Left cardiac atrium (tissue), 4 donors: ENCODE data around the gene TRAK1. TPM values are rescaled to one million over a fixed set of nuclear protein-coding genes. Genes with fewer than 3 reads are reported as not detected.
A peak's percentile ranks its signal among the peaks of the same experiment; 100 is the strongest.
"Not testable (repeated sequence)": the region's sequence is repeated elsewhere in the genome, so short reads cannot be mapped to it uniquely, and the experiment has no call there.

Source experiments
- ATAC-seq, 2 donors: fragments of 200-7000 bp; cut with Tn5 transposase; one replicate each; pipeline ENCODE4 v1.9.1; 2020; ENCODE audit warnings: mild to moderate bottlenecking in 2 of 2, moderate library complexity in 2 of 2
- DNase-seq: peaks from one replicate; pipeline ENCODE4 v3.0.0-alpha.2; 2020
- intact Hi-C, 2 donors: fragments of 100-400 bp; cut with DNase I; formaldehyde crosslinking; loops; one replicate each; pipeline versions ENCODE4 v1.14.1 to v1.15.1; 2022 to 2023
- total RNA-seq, 2 donors: library from RNA; stranded (reverse); fragmentation: NEBNext Ultra II Directional; extraction: Animal tissue kit (Norgen Biotek cat#: 25700); gene quantifications; one replicate each; pipeline ENCODE4 v1.2.1, GENCODE V29; 2021
- donor health status: DM: no; HTN: yes; CAD: no.
- donor health status: DM: no; HTN: yes; CAD: no; lungs with severe emphysema.
- donor health status: DM: yes; HTN: yes; CAD: no.
- donor health status: Dilated cardiomyopathy.

Gene TRAK1
- total RNA-seq, 2 donors from 2014 or later = 197 to 211 TPM

DNA sequence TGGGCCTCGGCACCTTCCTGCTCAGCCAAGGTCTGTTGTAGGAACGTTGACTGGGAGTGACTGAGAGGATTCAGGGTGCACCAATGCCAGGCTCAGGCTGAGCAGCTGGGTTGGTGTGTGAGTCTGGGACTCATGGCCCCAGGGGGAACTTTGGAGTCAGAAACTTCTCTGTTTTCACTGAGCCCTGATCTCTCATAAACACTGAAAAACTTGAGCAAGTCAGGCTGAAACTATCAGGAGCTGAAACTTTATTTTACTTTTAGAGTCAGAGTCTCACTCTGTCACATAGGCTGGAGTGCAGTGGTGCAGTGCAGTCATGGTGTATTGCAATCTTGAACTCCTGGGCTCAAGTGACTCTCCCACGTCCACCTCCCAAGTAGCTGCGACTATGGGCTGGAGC is 3.0 kb downstream of the TRAK1 start:
- ATAC-seq (no peak), DNase-seq (no peak)
- intact Hi-C loops = loop anchor here in 1 of 2 donors (10.0 kb wide), 1 partner anchor 199 kb away; no protein-coding TSS in a partner anchor

DNA sequence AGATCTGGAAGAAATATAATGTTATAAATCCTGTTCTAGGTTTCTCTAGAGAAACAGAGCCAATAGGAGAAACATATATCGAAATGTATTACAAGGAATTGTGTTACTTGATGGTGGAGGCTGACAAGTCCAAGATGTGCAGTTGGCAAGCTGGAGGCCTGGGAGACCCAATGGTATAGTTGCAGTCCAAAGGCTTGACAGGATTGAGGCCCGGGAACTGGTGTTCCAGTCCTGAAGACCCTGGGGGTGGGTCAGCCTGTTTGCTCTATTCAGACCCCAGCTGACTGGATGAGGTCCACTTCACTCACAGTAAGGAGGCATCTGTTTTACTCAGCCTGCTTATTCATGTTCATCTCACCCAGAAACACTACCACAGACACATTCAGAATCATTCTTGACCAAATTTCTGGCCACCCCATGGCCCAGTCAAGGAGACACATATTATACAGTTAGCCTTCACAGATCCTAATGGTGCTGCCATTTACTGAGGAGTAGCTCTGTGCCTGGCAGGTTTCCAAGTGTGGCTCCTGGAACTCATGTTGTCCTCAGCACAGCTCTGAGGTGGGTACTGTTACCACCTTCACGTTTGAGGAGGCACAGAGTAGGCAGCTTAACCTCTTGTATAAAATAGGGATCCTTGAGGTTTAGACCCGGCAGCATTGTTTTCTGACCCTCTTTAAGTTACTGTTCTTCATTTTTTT is 3.7 kb downstream of the TRAK1 start:
- ATAC-seq = no peak
- no peak for DNase-seq
- intact Hi-C loops = loop anchor here in 1 of 2 donors (5.0 to 10.0 kb wide), 2 partner anchors 83 to 200 kb away; no protein-coding TSS in a partner anchor

DNA sequence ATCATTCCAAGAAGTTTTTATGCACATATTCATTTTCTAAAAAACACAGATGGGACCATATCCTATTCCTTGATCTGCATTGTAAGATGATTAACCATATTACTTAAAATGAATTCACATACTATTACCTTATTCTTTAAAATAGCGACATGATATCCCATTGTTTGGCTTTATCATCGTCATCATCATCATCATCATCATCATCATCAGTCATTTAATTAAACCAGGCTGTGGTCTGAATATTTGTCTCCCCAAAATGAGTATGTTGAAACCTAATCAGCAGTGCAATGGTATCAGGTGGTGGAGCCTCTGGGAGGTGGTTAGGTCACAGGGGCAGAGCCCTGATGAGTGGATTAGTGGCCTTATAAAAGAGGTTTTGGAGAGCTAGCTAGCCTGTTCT is 4.4 kb downstream of the TRAK1 start:
- DNase-seq = no peak
- no peak for ATAC-seq
- intact Hi-C loops = loop anchor here in 1 of 2 donors (5.0 to 10.0 kb wide), 2 partner anchors 83 to 201 kb away; no protein-coding TSS in a partner anchor

DNA sequence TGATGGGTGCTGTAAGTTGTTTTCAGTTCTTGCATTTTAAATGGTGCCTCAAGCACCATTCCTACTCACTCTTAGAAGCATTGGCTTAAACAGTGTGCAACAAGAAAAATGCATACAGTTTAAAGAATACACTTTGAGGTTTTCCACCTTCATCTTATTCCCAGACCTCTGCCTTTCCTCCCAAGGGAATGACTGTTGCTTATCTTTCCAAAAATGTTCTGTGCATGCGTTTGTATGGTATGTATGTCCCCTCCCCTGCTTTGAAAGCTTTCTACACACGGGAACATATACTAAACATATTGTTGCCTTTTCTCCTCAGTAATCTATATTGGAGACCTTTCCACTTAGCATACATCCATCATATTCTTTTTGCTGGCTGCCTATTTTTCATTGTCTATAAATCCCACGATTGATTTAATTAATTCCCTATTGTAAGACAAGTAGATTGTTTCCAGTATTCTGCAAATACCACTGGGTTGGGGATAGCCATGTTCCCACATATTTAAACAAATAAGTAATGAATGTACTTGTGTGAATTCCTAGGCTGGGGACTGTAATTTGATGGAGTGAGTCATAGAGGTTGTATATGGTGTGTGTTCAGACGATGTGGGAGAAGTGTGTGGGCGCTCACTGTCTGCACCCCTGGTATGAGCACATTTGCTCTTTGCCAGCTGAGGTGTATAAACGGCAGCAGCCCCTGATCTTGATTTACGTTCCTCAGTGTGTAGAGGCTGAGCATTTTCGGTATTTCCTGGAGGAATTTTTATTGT is 5.8 kb downstream of the TRAK1 start:
- DNase-seq = no peak
- ATAC-seq = no peak
- intact Hi-C loops = loop anchor here in 1 of 2 donors (5.0 to 10.0 kb wide), 2 partner anchors 85 to 202 kb away; no protein-coding TSS in a partner anchor

DNA sequence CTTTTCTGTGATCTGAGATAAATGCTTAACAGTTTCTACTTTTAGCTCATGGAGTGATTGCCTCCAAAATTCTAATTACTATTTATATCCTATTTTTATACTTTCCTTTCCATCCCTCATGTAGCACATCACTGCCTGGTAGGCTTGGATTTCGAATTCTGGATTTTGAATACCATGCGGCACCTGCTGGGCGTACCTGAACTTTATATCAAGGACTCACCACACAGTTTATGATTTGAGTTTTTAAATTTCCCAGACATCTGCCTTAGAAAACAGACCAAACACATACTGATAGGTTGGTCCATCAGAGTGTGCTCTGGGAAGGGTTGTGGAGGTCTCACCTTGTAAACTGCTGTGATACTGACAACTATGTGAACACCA is 6.4 kb downstream of the TRAK1 start:
- no peak for DNase-seq
- no peak for ATAC-seq
- intact Hi-C loops = loop anchor here in 1 of 2 donors (5.0 to 10.0 kb wide), 2 partner anchors 85 to 203 kb away; no protein-coding TSS in a partner anchor

DNA sequence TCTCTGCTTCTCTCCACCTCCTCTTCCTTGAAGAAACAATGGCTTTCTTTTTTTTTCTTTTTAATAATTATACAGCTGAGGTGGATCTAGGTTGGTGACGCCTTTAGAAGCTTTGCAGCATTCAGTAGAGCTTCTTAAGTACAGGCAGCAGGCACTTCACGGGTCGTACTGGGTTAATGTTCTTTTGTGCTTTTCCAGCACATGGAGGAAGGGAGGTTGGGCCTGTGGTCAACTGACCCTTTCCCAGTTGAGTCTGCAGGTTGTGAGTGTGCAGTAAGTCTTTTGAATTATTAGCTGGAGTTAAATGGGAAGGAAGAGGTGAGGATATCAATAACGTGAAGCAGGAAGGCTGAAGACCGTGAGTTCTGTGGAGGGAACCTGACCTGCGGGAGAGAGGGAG is 7.0 kb downstream of the TRAK1 start:
- no peak for DNase-seq
- intact Hi-C loops = loop anchor here in 1 of 2 donors (5.0 to 10.0 kb wide), 2 partner anchors 86 to 203 kb away; no protein-coding TSS in a partner anchor
- no peak for ATAC-seq

DNA sequence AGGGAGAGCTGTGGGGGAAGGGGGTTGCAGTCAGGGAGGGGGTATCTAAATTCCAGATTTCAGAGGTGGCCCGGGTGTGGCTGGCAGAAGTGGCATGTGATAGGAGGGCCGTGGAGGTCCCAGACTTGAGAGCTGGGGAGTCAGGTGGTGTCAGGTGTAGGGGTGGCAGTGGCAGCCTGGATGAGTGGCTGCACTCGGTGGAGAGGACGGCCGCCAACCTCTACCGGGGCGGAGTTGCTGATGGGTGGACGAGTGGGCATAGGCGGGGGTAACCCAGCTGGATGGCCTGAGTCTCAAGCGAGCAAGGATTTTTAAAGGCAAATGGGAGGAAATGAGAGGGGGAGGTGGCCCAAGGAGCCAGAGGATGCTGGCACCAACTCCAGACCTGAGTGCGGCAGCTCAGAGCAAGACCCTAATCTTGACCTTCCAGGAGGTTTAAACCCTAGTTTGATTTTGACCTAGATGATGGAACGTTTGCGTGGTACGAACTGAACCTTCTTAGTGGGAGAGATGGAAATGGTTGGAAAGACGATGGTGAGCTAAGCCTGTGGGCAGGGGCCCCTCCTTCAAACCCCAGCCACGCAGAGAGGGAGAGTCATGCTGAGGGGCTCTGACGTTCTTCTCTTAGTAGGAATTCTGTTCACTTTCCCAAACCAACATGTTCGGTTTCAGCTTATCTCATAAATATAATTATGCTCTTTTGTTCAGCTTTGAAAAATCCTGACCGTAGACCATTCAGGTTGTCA is 8.0 kb downstream of the TRAK1 start:
- no peak for DNase-seq
- intact Hi-C loops = loop anchor here in 1 of 2 donors (5.0 to 10.0 kb wide), 2 partner anchors 87 to 204 kb away; no protein-coding TSS in a partner anchor
- no peak for ATAC-seq

DNA sequence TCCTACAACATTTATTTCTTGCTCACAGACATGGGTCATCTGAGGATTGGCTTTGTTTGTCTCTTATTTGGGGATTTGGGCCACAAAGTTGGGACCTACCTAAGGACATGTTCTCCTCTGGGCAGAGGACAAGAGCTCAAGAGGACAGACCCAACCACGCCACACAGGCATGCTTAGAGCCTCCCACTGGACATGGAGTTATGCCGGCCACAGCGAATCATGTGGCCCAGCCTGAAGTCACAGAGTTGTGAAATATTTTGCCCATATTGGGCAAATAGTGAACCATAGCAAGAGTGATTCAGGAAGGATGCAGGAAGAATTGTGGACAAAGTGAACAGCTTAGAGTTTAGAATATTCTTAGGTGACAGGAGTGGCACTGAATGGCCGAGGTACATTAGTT is 9.9 kb downstream of the TRAK1 start:
- peak; percentile 67 to 90 for ATAC-seq
- intact Hi-C loops = loop anchor here in 1 of 2 donors (2.0 kb wide), 2 partner anchors 88 to 206 kb away; no protein-coding TSS in a partner anchor
- peak; percentile 61 for DNase-seq

DNA sequence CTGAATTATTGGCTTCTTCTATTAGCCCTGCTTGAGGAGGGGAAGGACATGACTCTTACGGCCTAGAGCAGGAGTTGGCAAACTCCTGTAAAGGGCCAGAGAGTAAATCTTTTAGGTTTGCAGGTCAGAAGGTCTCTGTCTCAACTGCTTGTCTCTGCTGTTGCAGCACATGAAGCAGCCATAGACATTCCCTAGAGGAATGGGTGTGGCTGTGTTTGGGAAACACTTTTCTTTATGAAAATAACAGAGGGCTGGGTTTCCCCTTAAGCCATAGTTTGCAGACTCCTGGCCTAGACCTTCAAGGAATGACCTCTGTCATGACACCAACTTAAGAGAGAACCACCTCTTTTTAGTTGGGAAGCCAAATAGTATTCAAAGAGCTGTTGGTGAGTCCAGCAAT is 10.3 kb downstream of the TRAK1 start:
- DNase-seq (no peak), ATAC-seq (peak; percentile 16 to 25)
- intact Hi-C loops = loop anchor here in 1 of 2 donors (2.0 kb wide), 2 partner anchors 89 to 207 kb away; no protein-coding TSS in a partner anchor

DNA sequence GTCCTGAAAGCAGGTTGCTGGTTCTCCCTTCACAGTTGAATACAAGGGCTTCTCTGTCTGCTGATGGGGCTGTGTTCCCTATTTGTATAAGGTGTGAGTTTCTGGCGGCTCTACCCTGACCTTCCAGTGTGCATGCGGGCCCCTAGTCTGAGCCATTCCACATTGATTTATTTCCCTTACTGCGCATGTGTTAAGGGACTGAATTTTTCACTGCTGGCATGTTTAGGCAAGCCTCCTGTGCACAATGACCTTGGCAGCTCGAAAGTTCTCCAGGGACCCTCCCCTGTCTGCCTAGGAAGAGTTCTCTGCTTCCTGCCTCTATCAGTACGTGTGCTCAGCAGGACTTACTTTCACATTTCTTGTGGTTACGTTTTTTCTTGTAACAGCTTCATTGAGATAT is 11.4 kb downstream of the TRAK1 start:
- ATAC-seq = peak in 1 of 2 donors; percentile 16

DNA sequence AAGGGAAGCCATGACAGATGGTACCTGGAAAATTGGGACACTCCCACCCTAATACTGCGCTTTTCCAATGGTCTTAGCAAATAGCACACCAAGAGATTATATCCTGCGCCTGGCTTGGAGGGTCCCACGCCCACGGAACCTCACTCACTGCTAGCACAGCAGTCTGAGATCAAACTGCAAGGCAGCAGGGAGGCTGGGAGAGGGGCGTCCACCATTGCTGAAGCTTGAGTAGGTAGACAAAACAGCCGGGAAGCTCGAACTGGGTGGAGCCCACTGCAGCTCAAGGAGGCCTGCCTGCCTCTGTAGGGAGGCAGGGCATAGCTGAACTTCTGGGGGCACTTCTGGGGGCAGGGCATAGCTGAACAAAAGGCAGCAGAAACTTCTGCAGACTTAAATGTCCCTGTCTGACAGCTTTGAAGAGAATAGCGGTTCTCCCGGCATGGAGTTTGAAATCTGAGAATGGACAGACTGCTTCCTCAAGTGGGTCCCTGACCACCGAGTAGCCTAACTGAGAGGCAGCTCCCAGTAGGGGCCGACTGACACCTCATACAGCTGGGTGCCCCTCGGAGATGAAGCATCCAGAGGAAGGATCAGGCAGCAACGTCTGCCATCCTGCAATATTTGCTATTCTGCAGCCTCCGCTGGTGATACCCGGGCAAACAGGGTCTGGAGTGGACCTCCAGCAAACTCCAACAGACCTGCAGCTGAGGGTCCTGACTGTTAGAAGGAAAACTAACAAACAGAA is 12.9 kb downstream of the TRAK1 start:
- DNase-seq, ATAC-seq, intact Hi-C loops: not testable (repeated sequence)

More for the DNA sequence above, 11.4 kb downstream of the TRAK1 start:
- no peak for DNase-seq
- intact Hi-C loops = no loop called here

DNA sequence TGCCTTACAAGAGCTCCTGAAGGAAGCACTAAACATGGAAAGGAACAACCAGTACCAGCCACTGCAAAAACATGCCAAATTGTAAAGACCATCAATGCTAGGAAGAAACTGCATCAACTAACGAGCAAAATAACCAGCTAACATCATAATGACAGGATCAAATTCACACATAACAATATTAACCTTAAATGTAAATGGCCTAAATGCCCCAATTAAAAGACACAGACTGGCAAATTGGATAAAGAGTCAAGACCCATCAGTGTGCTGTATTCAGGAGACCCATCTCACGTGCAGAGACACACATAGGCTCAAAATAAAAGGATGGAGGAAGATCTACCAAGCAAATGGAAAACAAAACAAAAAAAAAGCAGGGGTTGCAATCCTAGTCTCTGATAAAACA is 14.8 kb downstream of the TRAK1 start:
- ATAC-seq, DNase-seq, intact Hi-C loops: not testable (repeated sequence)

DNA sequence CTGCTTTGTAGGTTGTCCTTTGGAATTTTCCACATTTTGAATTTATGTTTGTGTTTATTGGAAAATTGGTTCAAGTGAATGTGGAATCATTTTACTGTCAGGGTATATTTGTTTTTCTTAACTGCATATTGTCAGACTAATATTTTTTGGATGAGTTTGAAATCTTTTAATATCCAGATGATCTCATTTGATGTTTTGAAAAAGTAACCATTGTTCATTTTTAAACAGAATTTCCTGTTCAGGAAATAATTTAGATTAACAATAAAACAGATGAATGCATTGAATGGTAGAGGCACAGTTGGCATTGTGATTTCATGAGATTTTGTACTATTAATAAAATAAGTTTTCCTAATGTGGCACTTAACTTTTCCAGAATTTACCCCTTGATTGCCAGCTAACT is 15.5 kb downstream of the TRAK1 start:
- intact Hi-C loops = no loop called here
- ATAC-seq (no peak), DNase-seq (no peak)

DNA sequence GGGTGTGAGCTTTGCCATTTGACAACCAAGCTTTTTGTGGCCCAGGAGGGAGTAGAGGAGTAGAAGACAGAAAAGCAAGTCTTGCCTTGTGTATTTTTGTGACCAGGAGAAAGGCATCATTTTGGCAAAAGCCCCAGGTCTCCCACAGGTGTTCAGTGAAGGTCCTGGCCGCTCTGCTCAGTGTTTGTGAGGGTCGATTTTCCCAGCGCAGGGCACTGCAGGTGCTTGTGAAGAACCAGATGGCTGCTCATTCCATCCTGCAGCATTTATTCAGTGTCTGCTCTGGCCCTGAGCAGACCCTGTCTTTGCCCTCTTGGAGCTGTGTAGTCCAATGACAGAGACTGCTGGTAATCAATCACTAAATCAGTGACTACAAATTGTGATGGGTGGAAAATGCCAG is 19.5 kb downstream of the TRAK1 start:
- ATAC-seq (no peak), DNase-seq (no peak)
- intact Hi-C loops = no loop called here

DNA sequence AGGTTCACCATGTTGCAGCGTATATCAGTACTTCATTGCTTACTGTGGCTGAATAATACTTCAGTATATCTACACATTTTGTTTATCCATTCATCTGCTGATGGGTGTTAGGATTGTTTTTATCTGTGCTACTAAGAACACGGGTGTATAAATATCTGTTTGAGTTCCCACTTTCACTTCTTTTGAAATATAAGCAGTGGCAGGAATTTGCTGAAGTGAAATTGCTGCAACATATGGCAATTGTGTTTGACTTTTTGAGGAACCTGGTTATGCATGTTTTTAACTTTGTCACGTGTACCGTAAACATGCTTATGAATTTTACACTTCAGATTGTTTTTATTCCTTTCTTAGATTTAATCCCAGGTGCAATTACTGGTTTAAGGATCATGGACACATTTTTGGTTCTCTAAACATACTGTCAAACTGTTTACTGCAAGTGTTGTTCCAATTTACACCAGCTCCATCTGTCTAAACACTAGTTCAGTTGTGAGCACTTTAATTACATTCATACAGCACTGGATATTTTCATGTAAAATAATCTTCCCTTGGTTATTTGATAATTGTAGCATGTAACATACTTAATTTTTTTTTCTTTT is 23.1 kb downstream of the TRAK1 start:
- ATAC-seq (no peak), DNase-seq (no peak)
- intact Hi-C loops = no loop called here

DNA sequence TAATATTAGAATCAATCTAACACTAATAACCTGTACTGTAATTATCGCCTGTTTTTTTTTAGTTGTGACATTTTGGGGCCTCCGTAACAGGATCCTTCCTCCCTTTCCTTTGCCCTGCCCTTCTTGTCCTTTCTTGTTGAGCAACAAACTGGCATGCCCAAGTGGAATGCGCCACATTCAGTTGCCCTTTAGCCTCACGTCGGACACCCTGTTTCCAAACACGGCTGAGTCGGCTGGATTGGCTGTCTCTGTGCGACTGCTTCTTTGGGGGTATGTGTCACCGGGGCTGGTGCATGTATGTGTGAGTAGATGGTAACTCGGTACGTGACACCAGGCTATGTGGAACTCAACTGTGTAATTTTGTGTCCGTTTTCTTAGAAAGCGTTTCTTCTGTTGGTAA is 24.1 kb downstream of the TRAK1 start:
- intact Hi-C loops = loop anchor here (5.0 kb wide), 1 partner anchor 77 kb away; no protein-coding TSS in a partner anchor
- DNase-seq = peak; percentile 36

DNA sequence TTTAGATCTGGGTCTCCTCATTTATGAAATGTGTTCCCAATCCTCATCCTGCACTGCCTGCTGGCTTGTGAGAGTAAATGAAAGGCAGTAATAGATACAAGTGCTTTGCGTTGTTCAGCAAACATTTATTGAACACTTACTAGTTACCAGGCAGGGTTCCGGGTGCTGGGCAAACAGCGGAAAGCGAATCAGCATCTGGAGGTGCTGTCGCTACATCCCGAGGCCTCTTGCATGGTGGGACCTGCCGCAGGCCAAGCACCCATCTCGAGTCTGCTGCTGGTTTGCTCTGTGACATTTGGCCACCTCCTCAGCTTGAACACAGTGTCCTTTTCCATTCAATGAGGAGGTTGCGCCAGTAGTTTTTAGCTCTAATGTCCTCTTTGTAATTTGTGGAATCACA is 24.8 kb downstream of the TRAK1 start:
- DNase-seq (no peak), ATAC-seq (no peak)
- intact Hi-C loops = loop anchor here (5.0 kb wide), 1 partner anchor 76 kb away; no protein-coding TSS in a partner anchor

More for the DNA sequence above, 24.1 kb downstream of the TRAK1 start:
- peak; percentile 12 to 69 for ATAC-seq

DNA sequence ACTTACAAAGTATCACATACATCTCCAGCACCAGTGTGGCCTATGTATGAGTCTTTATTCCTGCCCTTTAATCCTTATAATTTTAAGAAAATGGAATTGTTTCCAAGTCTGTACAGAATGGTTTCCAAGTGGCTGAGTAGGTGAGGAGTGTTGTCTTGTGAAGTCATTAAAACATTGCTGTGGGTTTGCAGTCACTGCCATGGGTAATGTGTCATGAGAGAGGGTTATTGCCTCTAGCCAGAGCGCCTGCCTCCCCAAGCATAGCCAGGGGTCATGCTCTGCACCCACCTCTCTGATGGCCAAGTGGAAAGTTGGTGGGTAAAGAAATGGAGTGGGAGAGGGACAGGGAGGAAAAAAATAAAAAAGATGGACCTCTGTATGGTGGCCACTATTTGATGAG is 25.3 kb downstream of the TRAK1 start:
- intact Hi-C loops = loop anchor here (5.0 kb wide), 1 partner anchor 76 kb away; no protein-coding TSS in a partner anchor
- peak in 1 of 2 donors; percentile 47 for ATAC-seq
- DNase-seq = no peak
